T-cell (primary cell): ENCODE results near the gene GALNS. TPM values are rescaled to one million over a fixed set of nuclear protein-coding genes. Genes with fewer than 3 reads are reported as not detected.
"Not testable (repeated sequence)": the region's sequence is repeated elsewhere in the genome, so short reads cannot be mapped to it uniquely, and the experiment has no call there.

Source experiments
- ATAC-seq, 4 experiments: fragments of 200-7000 bp in 3 of 4; fragments of 150-1000 bp in 1 of 4; cut with Tn5 transposase; replicated peaks in 1 of 4; 1 replicate in 3 of 4; 2 replicates in 1 of 4; pipeline ENCODE4 v1.10.0; 2021; ENCODE audit warnings: moderate library complexity in 3 of 4, mild to moderate bottlenecking in 2 of 4, moderate number of reproducible peaks in 1 of 4
- CTCF ChIA-PET, 2 donors: fragments of 300-600 bp; sonication (Branson Sonifier 250); formaldehyde crosslinking; loops; one replicate each; lab custom pipeline; 2022; ENCODE audit warnings: antibody characterized with exemption in 2 of 2; lab: Charles Lee
- POLR2A ChIA-PET, 2 donors: fragments of 300-600 bp; sonication (Branson Sonifier 250); formaldehyde crosslinking; loops; one replicate each; lab custom pipeline; 2022; ENCODE audit warnings: antibody characterized with exemption in 2 of 2; lab: Charles Lee
- DNase-seq, 35 experiments: peaks; one replicate each; pipeline versions ENCODE4 v3.0.0 to v3.0.0-alpha.2; 2013 to 2023
- H3K27ac ChIP-seq: one replicate; pipeline ENCODE4 v1.5.1; 2013; ENCODE audit warnings: low read length
- H3K27me3 ChIP-seq, 2 experiments: replicated peaks in 1 of 2; 1 replicate in 1 of 2; 2 replicates in 1 of 2; pipeline versions ENCODE4 v1.6.1 to v1.7.0; 2013; ENCODE audit warnings: low read length in 1 of 2, mixed read lengths in 1 of 2; ENCODE audit not compliant: control insufficient read depth in 2 of 2, insufficient read depth in 2 of 2; ENCODE audit errors: extremely low read depth in 1 of 2
- H3K36me3 ChIP-seq, 2 donors: 1 replicate in 1 of 2; 2 replicates in 1 of 2; pipeline versions ENCODE4 v1.6.1 to v1.7.0; 2013; ENCODE audit warnings: low read length in 1 of 2; ENCODE audit not compliant: control insufficient read depth in 2 of 2, insufficient read depth in 1 of 2; ENCODE audit errors: extremely low read depth in 1 of 2
- H3K4me1 ChIP-seq, 2 experiments: 1 replicate in 1 of 2; 2 replicates in 1 of 2; pipeline versions ENCODE4 v1.6.1 to v1.7.0; 2013; ENCODE audit warnings: low read length in 2 of 2, mixed read lengths in 1 of 2; ENCODE audit not compliant: insufficient read depth in 2 of 2, control insufficient read depth in 1 of 2; ENCODE audit errors: extremely low read depth in 1 of 2
- H3K4me3 ChIP-seq, 2 donors: 1 replicate in 1 of 2; 2 replicates in 1 of 2; pipeline versions ENCODE4 v1.5.1 to v1.7.0; 2013; ENCODE audit warnings: mild to moderate bottlenecking in 2 of 2, low read length in 1 of 2, moderate library complexity in 1 of 2; ENCODE audit not compliant: control insufficient read depth in 1 of 2; ENCODE audit errors: extremely low read depth in 1 of 2
- H3K9me3 ChIP-seq: 2 replicates; pipeline ENCODE4 v1.7.0; 2013
- H3K27ac Mint-ChIP-seq, 2 donors: one replicate each; pipeline ENCODE4 v1.8.0; 2020 to 2021; ENCODE audit warnings: mild to moderate bottlenecking in 2 of 2, mixed read lengths in 2 of 2
- H3K27me3 Mint-ChIP-seq, 2 donors: one replicate each; pipeline ENCODE4 v1.8.0; 2021 to 2022; ENCODE audit warnings: mixed read lengths in 2 of 2
- H3K36me3 Mint-ChIP-seq: one replicate; pipeline ENCODE4 v1.8.0; 2021; ENCODE audit warnings: mixed read lengths
- H3K4me1 Mint-ChIP-seq, 3 donors: one replicate each; pipeline ENCODE4 v1.8.0; 2020 to 2022; ENCODE audit warnings: mixed read lengths in 3 of 3, mild to moderate bottlenecking in 1 of 3
- H3K4me3 Mint-ChIP-seq, 3 donors: one replicate each; pipeline ENCODE4 v1.8.0; 2020 to 2022; ENCODE audit warnings: mild to moderate bottlenecking in 3 of 3, mixed read lengths in 3 of 3, moderate library complexity in 3 of 3
- H3K9me3 Mint-ChIP-seq, 3 donors: one replicate each; pipeline ENCODE4 v1.8.0; 2020 to 2022; ENCODE audit warnings: mixed read lengths in 3 of 3
- WGBS: methylation state at CpG from one replicate; pipeline ENCODE4 v1.1.5; 2013; ENCODE audit warnings: missing lambda C conversion rate; ENCODE audit not compliant: insufficient coverage; 5-methylcytosine and 5-hydroxymethylcytosine counted together
- total RNA-seq, 35 experiments: library from RNA in 6 of 35; stranded (reverse) in 6 of 35; fragments of 120-200 nt in 1 of 35; gene quantifications; one replicate each; pipeline versions ENCODE4 v1.2.1 to v1.2.4 and lab custom pipeline; 2013 to 2026

GALNS gene
- total RNA-seq, 5 donors from 2014 or later (not counting 1 experiment from before 2014, with no cell fraction given), result 47.6 to 68.4 (median 58.4) TPM

DNA sequence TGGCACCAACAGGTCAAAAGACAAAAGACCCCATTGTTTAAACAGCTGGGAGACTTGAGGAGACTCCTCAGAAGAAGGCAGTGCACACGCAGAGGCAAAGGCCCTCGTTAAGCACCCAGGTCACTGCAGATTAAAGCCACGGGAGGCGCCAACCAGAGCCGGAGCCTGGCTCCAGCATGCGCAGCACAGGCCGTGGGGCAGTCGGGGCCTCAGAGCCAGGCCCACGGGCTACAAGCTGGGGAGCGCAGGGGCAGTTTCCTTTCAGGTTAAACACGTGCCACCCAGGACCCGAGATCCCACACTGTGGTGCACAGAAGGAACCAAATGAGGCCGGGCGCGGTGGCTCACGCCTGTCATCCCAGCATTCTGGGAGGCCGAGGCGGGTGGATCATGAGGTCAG is 80.9 kb downstream of the GALNS start:
- Histone ChIP-seq H3K27me3 (no peaks in the 10 kb centered on the region), H3K4me1 (peaks cover 10 to 76% of the 10 kb centered on the region in 2 experiments), H3K27ac (no peak overlapping the region), H3K9me3 (no peaks in the 10 kb centered on the region), H3K36me3 (peaks cover 0 to 10% of the 10 kb centered on the region in 2 donors), H3K4me3 (no peak overlapping the region)
- ATAC-seq (no peak), DNase-seq (no peak)
- Mint-ChIP-seq H3K4me3 (no peak overlapping the region), H3K27me3 (no peaks in the 10 kb centered on the region), H3K36me3 (no peaks in the 10 kb centered on the region), H3K9me3 (no peaks in the 10 kb centered on the region), H3K27ac (peak overlapping the region in 1 of 2 donors; percentile 55), H3K4me1 (peaks cover 24 to 47% (median 33%) of the 10 kb centered on the region in 3 donors)
- CTCF ChIA-PET, result interaction anchor here in 1 of 2 donors (0.7 kb wide), 1 partner anchor 441 kb away, joined by 8 read pairs; no protein-coding TSS in a partner anchor
- POLR2A ChIA-PET, result no interaction called here
- 87% methylated on average over 11 of the region's 18 CpGs for WGBS

DNA sequence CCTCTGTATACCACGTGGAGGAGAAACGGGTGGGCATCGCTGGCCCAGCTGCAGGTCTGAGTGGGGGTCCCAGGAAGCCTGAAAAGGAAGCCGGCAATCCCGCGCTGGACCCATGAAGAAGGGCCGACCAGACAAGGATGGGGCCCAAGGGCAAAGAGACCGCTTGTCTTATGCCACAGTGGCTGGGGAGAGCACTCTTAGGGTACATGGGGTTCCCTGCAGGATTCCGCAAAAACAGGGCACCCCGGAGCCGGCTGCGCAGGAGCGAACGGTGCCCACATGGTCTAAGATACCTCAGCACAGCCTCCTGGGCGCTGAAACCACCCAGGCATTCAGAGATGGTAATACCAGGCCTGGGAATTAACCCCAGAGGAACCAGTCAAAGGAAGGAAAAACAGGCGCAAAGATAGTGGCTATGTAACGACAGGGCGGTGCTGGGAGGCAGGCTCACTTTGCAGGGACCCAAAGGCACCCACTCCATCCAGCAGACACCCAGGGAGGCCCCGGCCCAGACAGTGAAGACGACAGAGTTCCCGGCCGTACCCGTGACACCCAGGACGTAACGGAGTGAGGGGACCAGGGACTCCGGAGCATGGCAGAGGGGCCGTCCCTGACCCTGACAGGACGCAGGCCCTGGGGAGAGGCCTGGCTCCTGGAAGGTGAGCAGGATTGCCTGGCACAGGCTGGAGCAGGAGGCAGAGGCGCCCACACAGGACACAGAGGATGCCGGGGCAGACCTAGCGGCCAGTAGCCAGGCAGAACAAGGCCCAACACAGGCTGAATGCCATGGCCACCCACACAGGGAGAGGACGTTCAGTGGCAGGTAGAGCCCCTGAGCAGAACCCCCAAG is 82.0 kb downstream of the GALNS start:
- Histone ChIP-seq H3K4me3 (no peak overlapping the region), H3K9me3 (no peaks in the 10 kb centered on the region), H3K27ac (no peak overlapping the region), H3K36me3 (peaks cover 0 to 9% of the 10 kb centered on the region in 2 donors), H3K27me3 (no peaks in the 10 kb centered on the region), H3K4me1 (peaks cover 4 to 76% of the 10 kb centered on the region in 2 experiments)
- Mint-ChIP-seq H3K4me1 (peaks cover 16 to 40% (median 30%) of the 10 kb centered on the region in 3 donors), H3K4me3 (no peak overlapping the region), H3K27ac (no peak overlapping the region), H3K27me3 (no peaks in the 10 kb centered on the region), H3K9me3 (no peaks in the 10 kb centered on the region), H3K36me3 (no peaks in the 10 kb centered on the region)
- 92% methylated on average over 29 of the region's 32 CpGs for WGBS
- ChIA-PET CTCF (interaction anchor here in 1 of 2 donors (0.6 to 0.7 kb wide), 3 partner anchors 17 to 442 kb away, joined by 4 to 8 read pairs (median 7); no protein-coding TSS in a partner anchor), POLR2A (no interaction called here)
- ATAC-seq (no peak), DNase-seq (no peak)

DNA sequence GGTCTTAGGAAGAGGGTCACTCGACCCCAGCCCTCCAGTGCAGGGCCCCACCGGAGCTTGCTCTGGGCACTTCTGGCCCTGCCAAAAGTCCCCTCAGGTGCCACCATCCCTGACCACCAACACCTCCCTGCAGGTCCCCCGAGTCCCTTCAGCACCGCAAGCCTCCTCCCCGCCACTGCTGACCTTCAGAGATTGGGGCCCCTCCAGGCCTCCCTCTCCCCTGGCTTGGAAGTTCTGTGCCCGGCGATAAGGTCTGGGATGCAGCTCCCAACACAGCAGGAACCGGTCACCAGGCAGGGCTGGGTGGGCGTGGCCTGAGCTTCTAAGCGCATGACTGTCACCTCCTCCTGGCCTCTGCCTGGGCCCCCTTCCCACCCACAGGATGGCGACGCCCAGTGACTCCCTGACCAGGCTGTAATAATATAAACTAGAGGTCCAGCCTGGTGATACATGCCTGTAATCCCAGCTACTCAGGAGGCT is 82.9 kb downstream of the GALNS start:
- H3K4me1 Mint-ChIP-seq, result peaks cover 18 to 40% (median 31%) of the 10 kb centered on the region in 3 donors
- Histone ChIP-seq H3K27ac (no peak overlapping the region), H3K27me3 (no peaks in the 10 kb centered on the region), H3K4me1 (peaks cover 4 to 76% of the 10 kb centered on the region in 2 experiments), H3K4me3 (no peak overlapping the region), H3K36me3 (peaks cover 0 to 5% of the 10 kb centered on the region in 2 donors), H3K9me3 (no peaks in the 10 kb centered on the region)
- peak overlapping the region in 1 of 2 donors; percentile 34 for H3K27ac Mint-ChIP-seq
- ATAC-seq (no peak), DNase-seq (no peak)
- POLR2A ChIA-PET, result no interaction called here
- 77% methylated on average over 9 of the region's 12 CpGs for WGBS
- H3K36me3 Mint-ChIP-seq, result no peaks in the 10 kb centered on the region
- H3K27me3 Mint-ChIP-seq, result no peaks in the 10 kb centered on the region
- CTCF ChIA-PET, result interaction anchor here in 1 of 2 donors (0.6 kb wide), 2 partner anchors 16 to 91 kb away, joined by 3 to 7 read pairs; no protein-coding TSS in a partner anchor
- H3K4me3 Mint-ChIP-seq, result no peak overlapping the region
- no peaks in the 10 kb centered on the region for H3K9me3 Mint-ChIP-seq

DNA sequence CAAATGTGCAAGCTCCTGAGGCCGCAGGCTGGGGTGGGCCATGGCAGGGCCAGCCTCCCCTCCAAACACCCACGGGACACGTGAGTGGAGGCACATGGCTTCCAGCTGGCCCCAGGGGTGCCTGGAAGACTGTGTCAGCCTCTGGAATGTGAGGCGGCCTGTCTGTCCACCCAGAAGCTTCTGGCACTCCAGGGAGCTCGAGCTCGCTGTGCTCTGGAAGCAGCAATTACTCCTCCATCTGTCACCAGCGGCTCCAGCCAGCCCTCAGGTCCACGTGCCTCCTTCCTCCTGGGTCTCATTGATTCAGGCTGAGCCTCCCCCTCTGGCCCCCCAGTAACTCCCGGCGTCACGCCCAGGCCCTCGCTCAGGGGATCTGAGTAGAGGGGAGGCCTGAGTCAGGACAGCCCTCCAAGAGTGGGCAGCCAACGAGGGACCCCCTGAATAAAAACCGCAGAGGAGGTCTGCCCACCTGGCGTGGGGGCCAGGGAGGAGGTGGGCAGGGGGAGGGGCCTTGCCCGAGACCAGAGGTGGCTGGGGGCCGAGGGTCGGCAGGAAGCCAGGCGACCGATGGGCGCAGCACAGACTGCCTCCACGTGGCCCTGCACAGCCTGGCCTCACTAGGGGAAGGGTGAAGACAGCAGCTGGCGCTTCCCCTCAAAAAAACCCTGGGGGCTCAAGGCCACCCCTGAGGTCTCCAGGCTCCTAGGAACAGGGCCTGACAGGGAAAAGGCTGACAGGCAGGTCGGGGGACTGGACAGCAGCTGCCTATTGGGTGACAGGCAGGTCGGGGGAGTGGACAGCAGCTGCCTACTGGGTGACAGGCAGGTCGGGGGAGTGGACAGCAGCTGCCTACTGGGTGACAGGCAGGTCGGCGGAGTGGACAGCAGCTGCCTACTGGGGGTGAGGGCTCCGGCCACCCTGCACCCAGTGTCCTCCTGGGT is 83.6 kb downstream of the GALNS start:
- H3K27ac ChIP-seq, result no peak overlapping the region

DNA sequence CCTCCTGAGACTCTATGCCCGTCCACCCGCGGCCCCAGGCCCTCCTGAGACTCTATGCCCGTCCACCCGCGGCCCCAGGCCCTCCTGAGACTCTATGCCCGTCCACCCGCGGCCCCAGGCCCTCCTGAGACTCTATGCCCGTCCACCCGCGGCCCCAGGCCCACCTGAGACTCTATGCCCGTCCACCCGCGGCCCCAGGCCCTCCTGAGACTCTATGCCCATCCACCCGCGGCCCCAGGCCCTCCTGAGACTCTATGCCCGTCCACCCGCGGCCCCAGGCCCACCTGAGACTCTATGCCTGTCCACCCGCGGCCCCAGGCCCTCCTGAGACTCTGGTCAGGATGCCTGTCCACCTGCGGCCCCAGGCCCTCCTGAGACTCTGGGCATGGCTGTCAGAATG is 85.0 kb downstream of the GALNS start:
- CTCF ChIA-PET, result interaction anchor here in 1 of 2 donors (0.7 kb wide), 1 partner anchor 12 kb away, joined by 7 read pairs; no protein-coding TSS in a partner anchor

More for the DNA sequence above, 83.6 kb downstream of the GALNS start:
- Histone ChIP-seq H3K9me3 (no peaks in the 10 kb centered on the region), H3K4me3 (no peak overlapping the region), H3K36me3 (peaks cover 0 to 5% of the 10 kb centered on the region in 2 donors), H3K27me3 (no peaks in the 10 kb centered on the region), H3K4me1 (peaks cover 4 to 76% of the 10 kb centered on the region in 2 experiments)
- Mint-ChIP-seq H3K4me3 (no peak overlapping the region), H3K36me3 (no peaks in the 10 kb centered on the region), H3K27me3 (no peaks in the 10 kb centered on the region), H3K9me3 (no peaks in the 10 kb centered on the region), H3K4me1 (peaks cover 13 to 35% (median 29%) of the 10 kb centered on the region in 3 donors), H3K27ac (no peak overlapping the region)
- DNase-seq, result no peak
- ChIA-PET POLR2A (no interaction called here), CTCF (interaction anchor here in 1 of 2 donors (0.6 kb wide), 1 partner anchor 90 kb away, joined by 3 read pairs; no protein-coding TSS in a partner anchor)
- WGBS, result 76% methylated on average over 20 of the region's 29 CpGs
- ATAC-seq, result no peak

More for the DNA sequence above, 85.0 kb downstream of the GALNS start:
- H3K27me3 Mint-ChIP-seq, H3K9me3 Mint-ChIP-seq, H3K36me3 Mint-ChIP-seq, H3K27ac ChIP-seq, H3K36me3 ChIP-seq, H3K27me3 ChIP-seq, POLR2A ChIA-PET, H3K27ac Mint-ChIP-seq, ATAC-seq, H3K4me3 ChIP-seq, H3K4me3 Mint-ChIP-seq, H3K9me3 ChIP-seq, DNase-seq: not testable (repeated sequence)
- H3K4me1 ChIP-seq, result peaks cover 4 to 81% of the 10 kb centered on the region in 2 experiments
- H3K4me1 Mint-ChIP-seq, result peaks cover 18 to 40% (median 34%) of the 10 kb centered on the region in 3 donors
- WGBS, result 94% methylated on average over 15 of the region's 23 CpGs
